GM20431 (cell line): Measurements from ENCODE around the gene PARD3.

ENCODE experiments used
- in situ Hi-C: fragments of 300-500 bp; cut with MseI, MboI; formaldehyde crosslinking; loops from one replicate; pipeline ENCODE4 v1.15.0; 2020; ENCODE audit warnings: low sequenced_read_pairs; ENCODE audit not compliant: unreplicated experiment

The PARD3 gene

GRCh38 chr10:34311679-34312078 lies 503.4 kb downstream of the PARD3 start:
- in situ Hi-C loops = no loop called here

GRCh38 chr10:34310234-34310633 lies 504.9 kb downstream of the PARD3 start:
- in situ Hi-C loops = no loop called here

GRCh38 chr10:34305189-34305588 lies 509.9 kb downstream of the PARD3 start:
- in situ Hi-C loops = no loop called here

- in situ Hi-C loops = no loop called here
These were observed 512.1 kb downstream of the PARD3 start for GRCh38 chr10:34303022-34303421.

- in situ Hi-C loops = no loop called here
These were observed 515.9 kb downstream of the PARD3 start for GRCh38 chr10:34299105-34299611.

GRCh38 chr10:34298346-34298818 lies 516.7 kb downstream of the PARD3 start:
- in situ Hi-C loops = no loop called here

GRCh38 chr10:34297541-34298345 lies 517.4 kb downstream of the PARD3 start:
- in situ Hi-C loops = no loop called here

- in situ Hi-C loops = no loop called here
These were observed 520.0 kb downstream of the PARD3 start for GRCh38 chr10:34295142-34295548.

GRCh38 chr10:34294137-34294536 lies 521.0 kb downstream of the PARD3 start:
- in situ Hi-C loops = no loop called here

GRCh38 chr10:34292675-34293074 lies 522.4 kb downstream of the PARD3 start:
- in situ Hi-C loops = no loop called here

- in situ Hi-C loops = no loop called here
These were observed 522.9 kb downstream of the PARD3 start for GRCh38 chr10:34292194-34292565.

- in situ Hi-C loops = no loop called here
These were observed 523.5 kb downstream of the PARD3 start for GRCh38 chr10:34291466-34292193.

- in situ Hi-C loops = no loop called here
These were observed 524.5 kb downstream of the PARD3 start for GRCh38 chr10:34290412-34291081.

- in situ Hi-C loops = no loop called here
These were observed 526.5 kb downstream of the PARD3 start for GRCh38 chr10:34288634-34289033.

GRCh38 chr10:34286136-34286739 lies 528.9 kb downstream of the PARD3 start:
- in situ Hi-C loops = no loop called here

- in situ Hi-C loops = no loop called here
These were observed 533.2 kb downstream of the PARD3 start for GRCh38 chr10:34281661-34282582.

- in situ Hi-C loops = no loop called here
These were observed 534.3 kb downstream of the PARD3 start for GRCh38 chr10:34280599-34281374.

- in situ Hi-C loops = no loop called here
These were observed 539.4 kb downstream of the PARD3 start for GRCh38 chr10:34275626-34276130.
